ENCODE data around the gene NDUFA9.

DNA sequence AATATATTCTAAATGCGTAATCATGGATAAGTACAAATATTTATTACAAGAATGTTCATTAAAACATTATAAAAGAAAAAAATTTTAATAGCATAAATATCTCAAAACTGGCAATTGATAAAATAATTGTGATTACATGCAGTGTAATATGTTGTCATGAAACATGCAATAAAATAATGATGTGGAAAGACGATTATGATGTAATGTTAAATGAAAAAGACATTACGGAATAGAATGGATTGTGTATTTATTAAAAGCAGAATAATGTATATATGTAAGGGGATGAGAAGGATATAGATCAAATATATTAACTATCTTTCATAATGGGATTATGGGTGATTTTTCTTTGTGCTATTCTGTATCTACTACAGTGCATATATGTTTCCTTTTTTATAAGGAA, 32.8 kb downstream of the NDUFA9 start:
- TF ChIP-seq, protein P1, sequence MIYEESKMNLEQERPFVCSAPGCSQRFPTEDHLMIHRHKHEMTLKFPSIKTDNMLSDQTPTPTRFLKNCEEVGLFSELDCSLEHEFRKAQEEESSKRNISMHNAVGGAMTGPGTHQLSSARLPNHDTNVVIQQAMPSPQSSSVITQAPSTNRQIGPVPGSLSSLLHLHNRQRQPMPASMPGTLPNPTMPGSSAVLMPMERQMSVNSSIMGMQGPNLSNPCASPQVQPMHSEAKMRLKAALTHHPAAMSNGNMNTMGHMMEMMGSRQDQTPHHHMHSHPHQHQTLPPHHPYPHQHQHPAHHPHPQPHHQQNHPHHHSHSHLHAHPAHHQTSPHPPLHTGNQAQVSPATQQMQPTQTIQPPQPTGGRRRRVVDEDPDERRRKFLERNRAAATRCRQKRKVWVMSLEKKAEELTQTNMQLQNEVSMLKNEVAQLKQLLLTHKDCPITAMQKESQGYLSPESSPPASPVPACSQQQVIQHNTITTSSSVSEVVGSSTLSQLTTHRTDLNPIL (CRISPR knock-in tag; IDR thresholded peaks at IDR 0.05; ENCODE audit: low read depth): no peak
- TF ChIP-seq, protein P2, sequence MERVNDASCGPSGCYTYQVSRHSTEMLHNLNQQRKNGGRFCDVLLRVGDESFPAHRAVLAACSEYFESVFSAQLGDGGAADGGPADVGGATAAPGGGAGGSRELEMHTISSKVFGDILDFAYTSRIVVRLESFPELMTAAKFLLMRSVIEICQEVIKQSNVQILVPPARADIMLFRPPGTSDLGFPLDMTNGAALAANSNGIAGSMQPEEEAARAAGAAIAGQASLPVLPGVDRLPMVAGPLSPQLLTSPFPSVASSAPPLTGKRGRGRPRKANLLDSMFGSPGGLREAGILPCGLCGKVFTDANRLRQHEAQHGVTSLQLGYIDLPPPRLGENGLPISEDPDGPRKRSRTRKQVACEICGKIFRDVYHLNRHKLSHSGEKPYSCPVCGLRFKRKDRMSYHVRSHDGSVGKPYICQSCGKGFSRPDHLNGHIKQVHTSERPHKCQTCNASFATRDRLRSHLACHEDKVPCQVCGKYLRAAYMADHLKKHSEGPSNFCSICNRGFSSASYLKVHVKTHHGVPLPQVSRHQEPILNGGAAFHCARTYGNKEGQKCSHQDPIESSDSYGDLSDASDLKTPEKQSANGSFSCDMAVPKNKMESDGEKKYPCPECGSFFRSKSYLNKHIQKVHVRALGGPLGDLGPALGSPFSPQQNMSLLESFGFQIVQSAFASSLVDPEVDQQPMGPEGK (CRISPR knock-in tag; IDR thresholded peaks at IDR 0.05; ENCODE audit: borderline replicate concordance): no peak
- TF ChIP-seq SNAI2 (CRISPR knock-in tag; IDR thresholded peaks at IDR 0.05) (no peak), ZFP3 (CRISPR knock-in tag; IDR thresholded peaks at IDR 0.05) (no peak), ZNF8 (CRISPR knock-in tag; IDR thresholded peaks at IDR 0.05) (no peak), OSR1 (CRISPR knock-in tag; IDR thresholded peaks at IDR 0.05) (no peak), RARB (CRISPR knock-in tag; IDR thresholded peaks at IDR 0.05) (no peak), ZNF565 (CRISPR knock-in tag; conservative IDR thresholded peaks at IDR 0.05; ENCODE audit: low read depth) (no peak), ZFP30 (CRISPR knock-in tag; IDR thresholded peaks at IDR 0.05) (no peak), ISL1 (CRISPR knock-in tag; IDR thresholded peaks at IDR 0.05) (no peak)
- TF ChIP-seq, protein P3, sequence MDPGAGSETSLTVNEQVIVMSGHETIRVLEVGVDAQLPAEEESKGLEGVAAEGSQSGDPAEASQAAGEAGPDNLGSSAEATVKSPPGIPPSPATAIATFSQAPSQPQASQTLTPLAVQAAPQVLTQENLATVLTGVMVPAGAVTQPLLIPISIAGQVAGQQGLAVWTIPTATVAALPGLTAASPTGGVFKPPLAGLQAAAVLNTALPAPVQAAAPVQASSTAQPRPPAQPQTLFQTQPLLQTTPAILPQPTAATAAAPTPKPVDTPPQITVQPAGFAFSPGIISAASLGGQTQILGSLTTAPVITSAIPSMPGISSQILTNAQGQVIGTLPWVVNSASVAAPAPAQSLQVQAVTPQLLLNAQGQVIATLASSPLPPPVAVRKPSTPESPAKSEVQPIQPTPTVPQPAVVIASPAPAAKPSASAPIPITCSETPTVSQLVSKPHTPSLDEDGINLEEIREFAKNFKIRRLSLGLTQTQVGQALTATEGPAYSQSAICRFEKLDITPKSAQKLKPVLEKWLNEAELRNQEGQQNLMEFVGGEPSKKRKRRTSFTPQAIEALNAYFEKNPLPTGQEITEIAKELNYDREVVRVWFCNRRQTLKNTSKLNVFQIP (CRISPR knock-in tag; IDR thresholded peaks at IDR 0.05; ENCODE audit: borderline replicate concordance, low read depth): no peak
